Left lung (tissue), 10 donors: ENCODE data around the gene SIM1. TPM values are rescaled to one million over a fixed set of nuclear protein-coding genes. Genes with fewer than 3 reads are reported as not detected.
A peak's percentile ranks its signal among the peaks of the same experiment; 100 is the strongest.

ENCODE experiments used
- ATAC-seq: fragments of 200-7000 bp; cut with Tn5 transposase; one replicate; pipeline ENCODE4 v1.9.1; 2020; ENCODE audit warnings: moderate library complexity
- DNase-seq, 4 donors: peaks; one replicate each; pipeline ENCODE4 v3.0.0-alpha.2; 2013 to 2020
- H3K27ac ChIP-seq, 2 donors: fragments of 200-600 bp; sonication (generic) in 1 of 2; one replicate each; pipeline versions ENCODE4 v1.5.0 to v1.8.0; 2020 to 2021
- H3K27me3 ChIP-seq, 2 donors: fragments of 200-600 bp; sonication (generic) in 1 of 2; one replicate each; pipeline versions ENCODE4 v1.5.0 to v1.8.0; 2020 to 2021
- H3K36me3 ChIP-seq, 2 donors: fragments of 200-600 bp; sonication (generic) in 1 of 2; one replicate each; pipeline versions ENCODE4 v1.5.0 to v1.8.0; 2020 to 2021
- H3K4me1 ChIP-seq, 2 donors: fragments of 200-600 bp; one replicate each; pipeline ENCODE4 v1.8.0; 2021
- H3K4me3 ChIP-seq, 2 donors: fragments of 200-600 bp; sonication (generic) in 1 of 2; one replicate each; pipeline versions ENCODE4 v1.5.0 to v1.8.0; 2020 to 2021; ENCODE audit warnings: mild to moderate bottlenecking in 1 of 2
- H3K9me3 ChIP-seq, 2 donors: fragments of 200-600 bp; sonication (generic) in 1 of 2; one replicate each; pipeline versions ENCODE4 v1.5.0 to v1.8.0; 2020 to 2021
- intact Hi-C, 2 donors: fragments of 100-400 bp; cut with DNase I; formaldehyde crosslinking; loops; one replicate each; pipeline versions ENCODE4 v1.11.2 to v1.14.2; 2022
- polyA plus RNA-seq, 6 donors: library from polyadenylated mRNA; unstranded; fragments of 120-200 nt; gene quantifications; one replicate each; pipeline ENCODE4 v1.2.1, GENCODE V29; 2013; ENCODE audit not compliant: insufficient read length in 6 of 6
- total RNA-seq, 2 donors: library from RNA; stranded (reverse); fragmentation: NEBNext Ultra II Directional; extraction: Animal tissue kit (Norgen Biotek cat#: 25700); gene quantifications; one replicate each; pipeline ENCODE4 v1.2.1, GENCODE V29; 2021
- TF ChIP-seq, protein P1 (sequence below), 2 donors: fragments of 200-600 bp; sonication (generic) in 1 of 2; IDR thresholded peaks; one replicate each; pipeline versions ENCODE4 v1.5.0 to v1.8.0; 2021; ENCODE audit warnings: antibody characterized with exemption in 2 of 2
- donor health status: DM: no; HTN: yes; CAD: no.
- donor health status: DM: no; HTN: no; CAD: no.

Gene SIM1
- total and polyA plus RNA-seq, 8 donors: 0.03 to 0.32 (median 0.08) TPM; not detected in 3

DNA sequence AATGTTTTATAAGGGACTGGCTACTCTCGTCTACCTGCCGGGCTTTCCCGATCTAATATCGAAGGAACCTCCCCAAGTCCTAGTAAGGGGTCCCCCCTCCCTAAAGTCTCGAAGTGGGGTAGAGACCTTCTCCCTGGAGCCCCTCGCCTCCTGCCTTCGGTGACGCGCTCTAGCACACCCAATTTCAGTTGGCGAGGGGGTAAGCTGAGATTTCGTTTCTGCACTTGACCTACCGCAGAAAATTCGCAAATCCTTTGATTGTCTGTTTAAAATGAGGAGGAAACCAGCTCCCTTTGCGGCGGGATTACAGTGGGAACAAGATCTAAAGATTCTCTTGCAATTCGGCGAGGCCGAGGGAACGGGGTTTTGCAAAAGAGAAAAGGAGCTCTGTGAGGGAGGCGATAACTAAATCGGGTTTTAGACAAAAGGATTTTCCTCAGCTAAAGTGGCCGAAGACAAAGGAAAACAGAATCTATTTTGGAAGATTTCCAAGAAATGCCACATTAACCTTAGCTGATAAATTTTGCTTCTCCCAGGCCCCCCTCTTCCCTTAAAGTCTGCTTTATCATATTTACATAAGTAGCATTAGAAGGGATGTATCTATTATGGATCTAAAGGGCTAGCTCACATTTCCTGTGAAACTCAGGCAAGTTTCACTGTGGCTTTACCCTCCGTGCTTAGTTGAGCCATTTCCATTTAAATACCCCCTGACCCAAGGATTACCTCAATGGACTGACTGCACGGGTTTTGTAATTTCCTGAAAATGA lies 8.4 kb downstream of the SIM1 start:
- Histone ChIP-seq H3K9me3 (no peaks in the 10 kb centered on the region), H3K36me3 (no peaks in the 10 kb centered on the region), H3K27me3 (peaks cover 99 to 100% of the 10 kb centered on the region in 2 donors), H3K4me3 (no peak overlapping the region), H3K27ac (no peak overlapping the region), H3K4me1 (no peaks in the 10 kb centered on the region)
- ATAC-seq (no peak), DNase-seq (no peak)
- intact Hi-C loops: no loop called here
- TF ChIP-seq, protein P1, sequence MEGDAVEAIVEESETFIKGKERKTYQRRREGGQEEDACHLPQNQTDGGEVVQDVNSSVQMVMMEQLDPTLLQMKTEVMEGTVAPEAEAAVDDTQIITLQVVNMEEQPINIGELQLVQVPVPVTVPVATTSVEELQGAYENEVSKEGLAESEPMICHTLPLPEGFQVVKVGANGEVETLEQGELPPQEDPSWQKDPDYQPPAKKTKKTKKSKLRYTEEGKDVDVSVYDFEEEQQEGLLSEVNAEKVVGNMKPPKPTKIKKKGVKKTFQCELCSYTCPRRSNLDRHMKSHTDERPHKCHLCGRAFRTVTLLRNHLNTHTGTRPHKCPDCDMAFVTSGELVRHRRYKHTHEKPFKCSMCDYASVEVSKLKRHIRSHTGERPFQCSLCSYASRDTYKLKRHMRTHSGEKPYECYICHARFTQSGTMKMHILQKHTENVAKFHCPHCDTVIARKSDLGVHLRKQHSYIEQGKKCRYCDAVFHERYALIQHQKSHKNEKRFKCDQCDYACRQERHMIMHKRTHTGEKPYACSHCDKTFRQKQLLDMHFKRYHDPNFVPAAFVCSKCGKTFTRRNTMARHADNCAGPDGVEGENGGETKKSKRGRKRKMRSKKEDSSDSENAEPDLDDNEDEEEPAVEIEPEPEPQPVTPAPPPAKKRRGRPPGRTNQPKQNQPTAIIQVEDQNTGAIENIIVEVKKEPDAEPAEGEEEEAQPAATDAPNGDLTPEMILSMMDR (IDR thresholded peaks at IDR 0.05): no peak

DNA sequence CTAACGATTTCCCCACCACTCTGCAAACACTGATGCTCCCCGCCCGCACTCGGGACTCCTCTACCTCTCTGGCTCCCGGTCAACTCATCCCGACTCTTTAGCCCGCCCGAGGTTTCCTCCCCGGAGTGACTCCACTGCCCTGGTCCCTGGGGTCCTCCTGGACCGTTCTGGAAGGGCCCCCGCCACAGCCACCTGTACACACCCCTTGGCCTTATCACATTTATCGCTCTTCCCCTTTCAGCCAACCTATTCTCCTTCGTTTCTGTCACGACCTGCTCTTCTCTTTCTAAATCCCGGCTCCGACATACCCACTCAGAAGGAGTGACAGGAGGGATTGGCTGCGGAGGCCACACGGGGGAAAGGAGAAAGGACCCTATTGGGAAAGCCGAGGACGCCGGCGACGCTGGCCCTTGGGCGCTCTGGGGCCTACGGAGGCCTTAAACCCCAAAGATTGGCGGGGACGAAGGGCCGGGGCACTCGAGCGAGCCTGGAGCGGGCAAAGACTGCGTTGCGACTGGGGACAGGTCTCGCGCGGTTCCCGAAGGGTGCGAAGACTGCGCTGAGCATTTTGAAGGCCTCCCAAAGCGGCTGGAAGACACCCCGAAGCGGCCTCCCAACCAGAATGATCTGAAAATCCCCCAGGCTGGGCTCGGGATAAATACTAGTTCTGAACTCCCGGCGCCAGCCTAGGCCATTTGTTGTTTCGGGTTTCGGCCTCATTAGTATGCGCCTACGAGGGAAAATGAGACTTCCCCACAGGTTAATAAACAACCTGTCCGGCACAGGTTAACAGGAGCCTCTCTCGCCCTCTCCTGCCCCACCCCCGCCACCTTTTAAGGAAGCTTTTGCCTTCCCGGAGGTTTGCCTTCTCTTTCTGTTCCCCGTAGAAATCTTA lies 9.2 kb downstream of the SIM1 start:
- H3K27me3 ChIP-seq: peaks cover 97 to 99% of the 10 kb centered on the region in 2 donors
- ATAC-seq: no peak
- H3K4me1 ChIP-seq: no peaks in the 10 kb centered on the region
- TF ChIP-seq, protein P1 (IDR thresholded peaks at IDR 0.05): no peak
- no peak overlapping the region for H3K4me3 ChIP-seq
- H3K27ac ChIP-seq: no peak overlapping the region
- DNase-seq: no peak
- intact Hi-C loops: no loop called here
- no peaks in the 10 kb centered on the region for H3K36me3 ChIP-seq
- no peaks in the 10 kb centered on the region for H3K9me3 ChIP-seq

DNA sequence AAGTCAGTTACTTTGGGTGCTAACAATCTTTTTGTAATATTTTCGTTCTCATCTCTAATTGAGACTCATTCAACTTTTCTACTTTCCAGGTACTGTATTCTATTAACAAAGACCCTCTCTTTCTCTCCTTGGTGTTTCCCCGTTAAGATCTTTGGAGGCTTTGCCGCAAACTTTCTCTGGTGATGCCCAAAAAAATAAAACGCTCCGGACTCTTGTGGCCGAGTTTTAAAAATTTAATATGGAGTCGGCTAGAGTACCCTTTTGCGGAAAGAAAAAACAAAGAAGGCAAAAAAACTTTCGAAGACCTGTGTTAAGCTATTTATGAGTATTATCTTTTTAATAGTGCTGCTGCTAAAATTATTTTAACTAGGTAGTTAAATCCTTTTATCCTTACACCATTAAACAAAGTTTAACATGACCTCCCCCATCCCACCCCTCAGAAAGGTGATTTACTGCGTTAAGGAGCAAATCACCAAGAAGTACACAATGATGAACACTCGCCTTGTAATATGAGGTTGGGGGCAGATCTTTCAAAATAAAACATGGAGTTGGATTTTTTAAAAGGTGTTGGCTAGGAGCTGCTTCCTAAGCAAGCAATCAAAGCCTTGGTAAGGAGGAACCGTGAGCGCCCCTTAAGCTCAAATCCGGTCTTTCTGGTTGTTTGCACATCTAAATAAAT lies 10.0 kb downstream of the SIM1 start:
- Histone ChIP-seq H3K27me3 (peaks cover 97 to 98% of the 10 kb centered on the region in 2 donors), H3K36me3 (no peaks in the 10 kb centered on the region), H3K4me1 (no peaks in the 10 kb centered on the region), H3K27ac (no peak overlapping the region), H3K4me3 (no peak overlapping the region), H3K9me3 (no peaks in the 10 kb centered on the region)
- TF ChIP-seq, protein P1 (IDR thresholded peaks at IDR 0.05): no peak
- intact Hi-C loops: no loop called here
- ATAC-seq (no peak), DNase-seq (no peak)

DNA sequence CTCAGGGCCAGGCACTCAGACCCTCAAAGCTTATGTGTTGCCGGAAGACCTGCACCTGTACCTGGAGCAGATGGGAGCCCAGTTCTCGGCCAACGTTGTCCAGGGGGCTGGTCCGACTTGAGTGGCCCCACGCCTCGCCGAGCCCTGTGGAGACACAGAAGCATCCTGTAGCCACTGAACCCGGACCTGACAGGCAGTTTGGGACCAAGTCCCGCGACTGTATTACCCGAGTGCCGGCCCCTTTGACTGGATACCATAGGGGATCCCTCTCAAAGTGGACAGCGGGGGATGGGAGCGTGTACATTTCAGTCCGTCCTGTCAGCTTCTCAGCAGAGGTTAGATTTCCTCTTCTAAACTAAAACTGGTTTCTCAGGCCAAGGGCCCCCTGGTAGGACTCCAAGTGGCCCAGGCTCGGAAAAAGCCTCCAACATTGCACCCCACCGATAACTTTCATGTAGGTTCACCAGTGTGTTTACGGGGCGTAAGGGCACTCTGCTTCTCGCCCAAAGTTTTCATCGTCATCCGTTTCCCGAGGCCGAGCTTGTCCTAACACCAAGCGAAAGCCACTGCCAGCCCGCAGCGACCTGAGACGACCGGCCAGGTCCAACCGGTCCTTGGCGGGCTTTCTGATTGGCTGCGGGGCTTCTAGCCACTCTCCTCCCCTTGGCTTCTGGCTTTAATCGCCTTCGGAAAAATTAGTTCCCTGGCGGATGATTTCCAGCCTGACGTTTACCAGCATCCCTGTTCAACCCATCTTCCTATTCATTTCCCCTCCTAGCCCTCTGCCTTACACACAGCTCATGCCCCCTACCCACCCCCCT lies 10.8 kb downstream of the SIM1 start:
- Histone ChIP-seq H3K27me3 (peaks cover 97 to 98% of the 10 kb centered on the region in 2 donors), H3K9me3 (no peaks in the 10 kb centered on the region), H3K27ac (no peak overlapping the region), H3K4me1 (no peaks in the 10 kb centered on the region), H3K36me3 (no peaks in the 10 kb centered on the region), H3K4me3 (no peak overlapping the region)
- TF ChIP-seq, protein P1 (IDR thresholded peaks at IDR 0.05): no peak
- ATAC-seq (no peak), DNase-seq (peak in 1 of 4 donors; percentile 68)
- intact Hi-C loops: no loop called here
